OCI-LY7 (cell line): ENCODE results near the gene IRAK1. TPM values are rescaled to one million over a fixed set of nuclear protein-coding genes. Genes with fewer than 3 reads are reported as not detected.

Experiments
- BruUV-seq: library from RNA; stranded (reverse); fragments of 400-500 nt; replicated peaks from 2 replicates; lab custom pipeline; 2021; lab: Mats Ljungman, UMichigan
- CTCF ChIA-PET: fragments of 300-600 bp; sonication (Branson Sonifier 250); formaldehyde crosslinking; loops from one replicate; lab custom pipeline; 2022; ENCODE audit warnings: antibody characterized with exemption; ENCODE audit not compliant: unreplicated experiment; lab: Charles Lee
- POLR2A ChIA-PET: fragments of 300-600 bp; sonication (Branson Sonifier 250); formaldehyde crosslinking; loops from one replicate; lab custom pipeline; 2022; ENCODE audit warnings: antibody characterized with exemption; lab: Charles Lee
- DNase-seq: peaks from one replicate; pipeline ENCODE4 v3.0.0-alpha.2; 2015; ENCODE audit warnings: low spot score
- H2AFZ ChIP-seq: fragments of 200-600 bp; sonication (generic), shearing (Covaris generic); 2 replicates; pipeline ENCODE4 v1.6.1; 2014; ENCODE audit warnings: mild to moderate bottlenecking, antibody characterized with exemption, low read length, moderate library complexity
- H3K27ac ChIP-seq: fragments of 200-600 bp; sonication (generic); 2 replicates; pipeline ENCODE4 v1.5.1; 2014; ENCODE audit warnings: mixed run types, low read depth, mild to moderate bottlenecking, moderate library complexity, low read length, inconsistent platforms; ENCODE audit not compliant: poor library complexity, severe bottlenecking
- H3K36me3 ChIP-seq: fragments of 200-600 bp; sonication (generic); 2 replicates; pipeline ENCODE4 v1.6.1; 2014; ENCODE audit warnings: mild to moderate bottlenecking, antibody characterized with exemption, low read length, moderate library complexity, mixed read lengths; ENCODE audit not compliant: insufficient read depth
- H3K4me1 ChIP-seq: fragments of 200-600 bp; sonication (generic); 2 replicates; pipeline ENCODE4 v1.5.1; 2014; ENCODE audit warnings: mild to moderate bottlenecking, low read length; ENCODE audit not compliant: insufficient read depth, poor library complexity, severe bottlenecking
- H3K4me2 ChIP-seq: fragments of 200-600 bp; sonication (generic); 2 replicates; pipeline ENCODE4 v1.6.1; 2014; ENCODE audit warnings: mild to moderate bottlenecking, low read length
- H3K4me3 ChIP-seq: fragments of 200-600 bp; sonication (generic); 2 replicates; pipeline ENCODE4 v1.5.1; 2014; ENCODE audit warnings: mild to moderate bottlenecking, low read depth, low read length; ENCODE audit not compliant: poor library complexity, severe bottlenecking
- H3K79me2 ChIP-seq: fragments of 200-600 bp; sonication (generic); 2 replicates; pipeline ENCODE4 v1.6.1; 2016; ENCODE audit warnings: low read depth, mild to moderate bottlenecking, low read length, moderate library complexity, mixed read lengths; ENCODE audit not compliant: insufficient read depth
- H3K9me2 ChIP-seq: fragments of 200-600 bp; sonication (generic); 2 replicates; pipeline ENCODE4 v1.6.1; 2016; ENCODE audit warnings: mild to moderate bottlenecking, low read length, mixed read lengths; ENCODE audit not compliant: insufficient read depth
- H3K9me3 ChIP-seq: fragments of 200-600 bp; sonication (generic); 2 replicates; pipeline ENCODE4 v1.6.1; 2014; ENCODE audit warnings: mild to moderate bottlenecking, mixed run types, low read length, mixed read lengths
- H4K20me1 ChIP-seq: fragments of 200-600 bp; sonication (generic); 2 replicates; pipeline ENCODE4 v1.6.1; 2014; ENCODE audit warnings: mild to moderate bottlenecking, antibody characterized with exemption, low read length, moderate library complexity, mixed read lengths; ENCODE audit not compliant: insufficient read depth
- CTCF ChIP-seq: fragments of 200-600 bp; sonication (generic); conservative IDR thresholded peaks from 2 replicates; pipeline ENCODE4 v1.5.1; 2014; ENCODE audit warnings: mild to moderate bottlenecking, antibody characterized with exemption, low read length, moderate library complexity, mixed read lengths
- EZH2phosphoT487 ChIP-seq: fragments of 200-600 bp; sonication (generic); IDR thresholded peaks from 2 replicates; pipeline ENCODE4 v1.6.1; 2018; ENCODE audit warnings: low read depth, borderline replicate concordance, mild to moderate bottlenecking, mixed run types, antibody characterized with exemption, low read length, moderate library complexity, mixed read lengths
- intact Hi-C: fragments of 100-400 bp; cut with micrococcal nuclease; formaldehyde crosslinking; loops from one replicate; pipeline ENCODE4 v1.10.0; 2022; ENCODE audit not compliant: unreplicated experiment
- total RNA-seq, 2 experiments: library from RNA; depleted of rRNA in 1 of 2; stranded (reverse); fragments of >200 nt in 1 of 2; shearing (Covaris generic) in 1 of 2; gene quantifications; 2 replicates each; pipeline ENCODE4 v1.2.3, GENCODE V29; 2014 to 2022

Gene IRAK1
- total RNA-seq, 2 experiments from 2014 or later, result 75.5 to 136 TPM

GRCh38 chrX:153970357-153971123 lies 49.2 kb downstream of the IRAK1 start:
- Histone ChIP-seq H3K9me2 (no peaks in the 10 kb centered on the region), H3K79me2 (peaks cover 59% of the 10 kb centered on the region), H3K4me2 (peak overlapping the region; percentile 100), H4K20me1 (peaks cover 14% of the 10 kb centered on the region; the same call in 1 of the 2 replicates), H3K4me3 (peak overlapping the region; percentile 78), H3K27ac (peak overlapping the region; percentile 89), H3K4me1 (peaks cover 49% of the 10 kb centered on the region), H3K9me3 (no peaks in the 10 kb centered on the region), H2AFZ (no peak overlapping the region), H3K36me3 (peaks cover 43% of the 10 kb centered on the region)
- intact Hi-C loops, result loop anchor here (1.0 to 5.0 kb wide), 3 partner anchors 42 to 792 kb away; partner anchors contain the start of genes DKC1 and IRAK1
- no peak for TF ChIP-seq EZH2phosphoT487
- no peak for TF ChIP-seq CTCF
- POLR2A ChIA-PET, result interaction anchor here (1.1 to 5.4 kb wide), 3 partner anchors 37 to 46 kb away, joined by 3 to 33 read pairs (median 6); partner anchors contain the start of gene ARHGAP4
- CTCF ChIA-PET, result no interaction called here
- peak; percentile 45 for DNase-seq
- no TSS peak for BruUV-seq

GRCh38 chrX:153969904-153970356 lies 49.8 kb downstream of the IRAK1 start:
- BruUV-seq, result no TSS peak
- intact Hi-C loops, result loop anchor here (2.0 to 5.0 kb wide), 3 partner anchors 41 to 792 kb away; partner anchors contain the start of genes DKC1, IDH3G and SSR4
- peak; percentile 41 for DNase-seq
- ChIA-PET POLR2A (interaction anchor here (1.1 to 5.4 kb wide), 3 partner anchors 24 to 45 kb away, joined by 3 to 33 read pairs (median 4); partner anchors contain the start of gene ARHGAP4), CTCF (interaction anchor here (0.9 kb wide), 1 partner anchor 45 kb away, joined by 3 read pairs; no protein-coding TSS in a partner anchor)
- Histone ChIP-seq H3K4me2 (peak overlapping the region; percentile 100), H3K9me2 (no peaks in the 10 kb centered on the region), H3K79me2 (peaks cover 65% of the 10 kb centered on the region), H3K4me3 (peak overlapping the region; percentile 78), H3K36me3 (peaks cover 49% of the 10 kb centered on the region), H3K4me1 (peaks cover 49% of the 10 kb centered on the region), H2AFZ (no peak overlapping the region), H3K9me3 (no peaks in the 10 kb centered on the region), H4K20me1 (peaks cover 14% of the 10 kb centered on the region; the same call in 1 of the 2 replicates), H3K27ac (peak overlapping the region; percentile 89)
- no peak for TF ChIP-seq EZH2phosphoT487
- no peak for TF ChIP-seq CTCF
